K562 (cell line): Measurements from ENCODE around the gene DNAJC6. TPM values are rescaled to one million over a fixed set of nuclear protein-coding genes. Genes with fewer than 3 reads are reported as not detected.

Source experiments
- EP400 ChIP-seq: fragments of 450-650 bp; IDR thresholded peaks from 2 replicates; pipeline ENCODE4 v1.6.1; 2017; ENCODE audit warnings: antibody characterized with exemption, mild to moderate bottlenecking, moderate library complexity
- ESRRA ChIP-seq: fragments of 450-650 bp; IDR thresholded peaks from 2 replicates; pipeline ENCODE4 v1.6.1; 2014; ENCODE audit warnings: low read depth, mild to moderate bottlenecking, moderate library complexity, borderline replicate concordance
- GATAD2B ChIP-seq: fragments of 450-650 bp; IDR thresholded peaks from 2 replicates; pipeline ENCODE4 v1.6.1; 2017; ENCODE audit warnings: mild to moderate bottlenecking, borderline replicate concordance
- HDAC3 ChIP-seq: fragments of 450-650 bp; IDR thresholded peaks from 2 replicates; pipeline ENCODE4 v1.6.1; 2018; ENCODE audit warnings: borderline replicate concordance, mild to moderate bottlenecking, moderate library complexity; ENCODE audit not compliant: partially characterized antibody
- HINFP ChIP-seq: fragments of 450-650 bp; conservative IDR thresholded peaks from 2 replicates; pipeline ENCODE4 v1.6.1; 2016; ENCODE audit warnings: missing genetic modification characterization, low read depth, mild to moderate bottlenecking, control low read depth, missing compliant biosample characterization
- KLF13 ChIP-seq: fragments of 450-650 bp; IDR thresholded peaks from 2 replicates; pipeline ENCODE4 v1.6.1; 2016; ENCODE audit warnings: missing genetic modification characterization, low read depth, mild to moderate bottlenecking, missing compliant biosample characterization, moderate library complexity, borderline replicate concordance
- PHB2 ChIP-seq: fragments of 450-650 bp; IDR thresholded peaks from 2 replicates; pipeline ENCODE4 v1.6.1; 2017; ENCODE audit warnings: low read depth
- PHF8 ChIP-seq: fragments of 200-600 bp; sonication (generic); IDR thresholded peaks from 2 replicates; pipeline ENCODE4 v1.6.1; 2012; ENCODE audit warnings: mixed run types, mild to moderate bottlenecking, inconsistent platforms, low read length, moderate library complexity, borderline replicate concordance
- RBM14 ChIP-seq: fragments of 200-400 bp; formaldehyde crosslinking; IDR thresholded peaks from 2 replicates; pipeline ENCODE4 v1.6.1; 2018; ENCODE audit warnings: low read depth, mild to moderate bottlenecking, low read length, moderate library complexity, borderline replicate concordance; ENCODE audit not compliant: insufficient read depth
- SMARCE1 ChIP-seq: fragments of 450-650 bp; IDR thresholded peaks from 2 replicates; pipeline ENCODE4 v1.7.1; 2016; ENCODE audit warnings: mild to moderate bottlenecking
- TCF7L2 ChIP-seq: fragments of 150-350 bp; IDR thresholded peaks from 2 replicates; pipeline ENCODE4 v1.6.1; 2016; ENCODE audit warnings: low read depth, mild to moderate bottlenecking, low read length, moderate library complexity
- TGIF2 ChIP-seq: sonication (generic); formaldehyde crosslinking; IDR thresholded peaks from 2 replicates; pipeline ENCODE4 v1.8.1; 2022; ENCODE audit warnings: mild to moderate bottlenecking, missing genetic modification reagents, moderate library complexity
- ZNF318 ChIP-seq, 2 experiments: fragments of 450-650 bp; IDR thresholded peaks; 2 replicates each; pipeline ENCODE4 v1.6.1; 2016; ENCODE audit warnings: mild to moderate bottlenecking in 2 of 2, borderline replicate concordance in 1 of 2, low read depth in 1 of 2, moderate library complexity in 1 of 2
- ZNF445 ChIP-seq: fragments of 250-450 bp; sonication (Bioruptor Pico); IDR thresholded peaks from 2 replicates; pipeline ENCODE4 v1.4.0; 2020; ENCODE audit warnings: low read depth, mild to moderate bottlenecking, moderate library complexity
- polyA plus RNA-seq, 8 experiments: library from polyadenylated mRNA; depleted of rRNA in 4 of 8; stranded (reverse) in 5 of 8; unstranded in 3 of 8; fragments of >200 nt; fragmentation: Nextera tagmentation in 2 of 8; fragmentation: Illumina TruSeq in 1 of 8; extraction: Ambion mirVana in 2 of 8; extraction: Trizol in 1 of 8; gene quantifications; 2 replicates each; pipeline versions ENCODE4 v1.2.1 to v1.2.3, GENCODE V29; 2011 to 2014; ENCODE audit warnings: inconsistent platforms in 1 of 8, missing spikeins in 1 of 8
- total RNA-seq, 7 experiments: library from RNA; depleted of rRNA in 6 of 7; stranded (reverse); fragments of >200 nt in 6 of 7; fragmentation: Illumina TruSeq in 2 of 7; extraction: Trizol in 2 of 7; gene quantifications; 2 replicates each; pipeline versions ENCODE4 v1.2.1 to v1.2.3, GENCODE V29; 2011 to 2021; ENCODE audit warnings: low replicate concordance in 1 of 7
- TF ChIP-seq, protein P1 (sequence below): fragments of 250-450 bp; sonication (Bioruptor Pico); IDR thresholded peaks from 2 replicates; pipeline ENCODE4 v1.4.0; 2020

DNAJC6 gene
- total and polyA plus RNA-seq, 9 of the 15 experiments (the other 6 are each of a cell fraction or from before 2014, with no cell fraction given): 6.7 to 78.7 (median 28.0) TPM

DNA sequence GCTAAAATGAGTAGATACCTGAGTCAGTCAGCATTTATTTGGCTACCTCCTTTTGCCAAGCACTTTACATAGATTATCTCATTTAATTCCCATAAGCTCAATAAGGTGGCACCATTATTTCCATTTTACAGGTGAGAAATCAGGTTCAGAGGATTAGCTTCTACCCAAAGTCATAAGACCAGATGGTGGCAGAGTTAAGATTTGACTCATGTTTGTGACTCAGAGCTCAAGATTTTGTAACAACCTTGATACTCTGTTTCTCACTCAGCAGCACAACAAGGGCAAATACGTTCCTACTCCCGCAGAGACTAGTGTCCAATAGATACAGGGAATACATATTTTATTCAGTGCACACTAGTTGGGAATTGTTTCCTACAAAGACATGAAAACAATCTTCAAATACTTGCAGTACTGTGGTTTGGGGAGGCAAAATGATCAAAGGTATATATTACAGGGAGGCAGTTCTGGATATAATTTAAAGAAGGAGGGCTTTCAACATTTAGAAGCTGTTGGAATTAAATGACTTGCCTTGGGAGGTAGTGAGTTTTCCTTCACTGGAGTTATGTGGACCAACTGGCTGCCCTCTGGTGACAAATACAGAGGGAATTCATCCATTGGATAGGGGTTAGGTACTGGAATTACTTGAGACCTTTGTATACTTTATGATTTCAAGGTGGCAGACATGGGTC lies 114.7 kb downstream of the DNAJC6 start (continued):
- TF ChIP-seq, protein P1, sequence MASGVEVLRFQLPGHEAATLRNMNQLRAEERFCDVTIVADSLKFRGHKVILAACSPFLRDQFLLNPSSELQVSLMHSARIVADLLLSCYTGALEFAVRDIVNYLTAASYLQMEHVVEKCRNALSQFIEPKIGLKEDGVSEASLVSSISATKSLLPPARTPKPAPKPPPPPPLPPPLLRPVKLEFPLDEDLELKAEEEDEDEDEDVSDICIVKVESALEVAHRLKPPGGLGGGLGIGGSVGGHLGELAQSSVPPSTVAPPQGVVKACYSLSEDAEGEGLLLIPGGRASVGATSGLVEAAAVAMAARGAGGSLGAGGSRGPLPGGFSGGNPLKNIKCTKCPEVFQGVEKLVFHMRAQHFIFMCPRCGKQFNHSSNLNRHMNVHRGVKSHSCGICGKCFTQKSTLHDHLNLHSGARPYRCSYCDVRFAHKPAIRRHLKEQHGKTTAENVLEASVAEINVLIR (CRISPR knock-in tag): no peak
- TF ChIP-seq ESRRA: peak; percentile 16; the same call in 1 of the 2 replicates
- TF ChIP-seq HDAC3: peak; percentile 45
- TF ChIP-seq ZNF445 (CRISPR knock-in tag): no peak
- TF ChIP-seq TGIF2 (CRISPR knock-in tag): no peak
- peak; percentile 45; the same call in 1 of the 2 replicates for TF ChIP-seq GATAD2B
- no peak for TF ChIP-seq KLF13
- no peak for TF ChIP-seq RBM14
- TF ChIP-seq TCF7L2: no peak
- TF ChIP-seq ZNF318 (IDR thresholded peaks at IDR 0.05; ENCODE audit: borderline replicate concordance in 1 of 2, low read depth in 1 of 2): no peak
- TF ChIP-seq SMARCE1: peak; percentile 91
- no peak for TF ChIP-seq HINFP (tag)
- no peak for TF ChIP-seq PHB2
- TF ChIP-seq PHF8: no peak
- TF ChIP-seq EP400: 0 out of 2 replicates have a peak, but pooled peaks have one; percentile 23
